K562 (cell line): ENCODE measurements around the gene DOCK1. TPM values are rescaled to one million over a fixed set of nuclear protein-coding genes. Genes with fewer than 3 reads are reported as not detected.

Source experiments
- ATAC-seq: fragments of 200-7000 bp; cut with Tn5 transposase; 3 replicates; pipeline ENCODE4 v1.9.1; 2020; ENCODE audit warnings: moderate library complexity
- BruUV-seq: library from RNA; stranded (reverse); fragments of 400-500 nt; replicated peaks from 2 replicates; lab custom pipeline; 2021; lab: Mats Ljungman, UMichigan
- CTCF ChIA-PET: fragments of 300-600 bp; formaldehyde crosslinking; extraction: SDS; loops from one replicate; lab custom pipeline; 2021; ENCODE audit warnings: low intra/inter-chr PET ratio; lab: Yijun Ruan, JAX
- POLR2A ChIA-PET: fragments of 300-600, 350-650 bp; sonication (Branson Sonifier 250); formaldehyde crosslinking; extraction: SDS; loops from one replicate; lab custom pipeline; 2021; ENCODE audit warnings: antibody characterized with exemption, inconsistent platforms; lab: Yijun Ruan, JAX
- DNase-seq, 4 experiments: peaks; one replicate each; pipeline versions ENCODE4 v3.0.0 to v3.0.0-alpha.2; 2011 to 2018; ENCODE audit warnings: low spot score in 3 of 4, mixed read lengths in 3 of 4; ENCODE audit errors: extremely low read depth in 1 of 4
- FAIRE-seq: peaks from 2 replicates; lab custom pipeline; 2011; peaks lifted over from hg19 to GRCh38; lab: Jason Lieb, UNC
- H2AFZ ChIP-seq: 2 replicates; pipeline ENCODE4 v1.6.0; 2011; ENCODE audit warnings: low read depth, low read length, control low read depth, inconsistent platforms
- H3K27ac ChIP-seq: fragments of 200-600 bp; 3 replicates; pipeline ENCODE4 v1.8.0; 2011; ENCODE audit warnings: low read depth, mild to moderate bottlenecking, control low read depth, inconsistent platforms, low read length, moderate library complexity, mixed read lengths; ENCODE audit errors: extremely low read depth
- H3K27me3 ChIP-seq, 2 experiments: fragments of 300-600 bp in 1 of 2; 2 replicates in 1 of 2; 3 replicates in 1 of 2; pipeline versions ENCODE4 v1.6.0 to v1.8.0; 2011; ENCODE audit warnings: inconsistent platforms in 2 of 2, low read length in 2 of 2, mild to moderate bottlenecking in 1 of 2, mixed read lengths in 1 of 2, moderate library complexity in 1 of 2; ENCODE audit not compliant: control insufficient read depth in 2 of 2, insufficient read depth in 2 of 2
- H3K36me3 ChIP-seq: fragments of 300-600 bp; 3 replicates; pipeline ENCODE4 v1.8.0; 2011; ENCODE audit warnings: mild to moderate bottlenecking, low read length, inconsistent platforms; ENCODE audit not compliant: control insufficient read depth, insufficient read depth
- H3K4me1 ChIP-seq, 2 experiments: fragments of 200-600 bp in 1 of 2; replicated peaks in 1 of 2; 2 replicates in 1 of 2; 3 replicates in 1 of 2; pipeline versions ENCODE4 v1.5.1 to v1.8.0; 2011; ENCODE audit warnings: inconsistent platforms in 2 of 2, low read length in 2 of 2, mild to moderate bottlenecking in 1 of 2, mixed read lengths in 1 of 2, moderate library complexity in 1 of 2; ENCODE audit not compliant: control insufficient read depth in 2 of 2, insufficient read depth in 2 of 2
- H3K4me2 ChIP-seq: 2 replicates; pipeline ENCODE4 v1.6.1; 2011; ENCODE audit warnings: low read length, control low read depth, inconsistent platforms, mixed read lengths; ENCODE audit not compliant: insufficient read depth
- H3K4me3 ChIP-seq: fragments of 200-600 bp; sonication (generic), shearing (Covaris generic); 2 replicates; pipeline ENCODE4 v1.5.1; 2016; ENCODE audit warnings: control low read depth, inconsistent platforms
- H3K79me2 ChIP-seq: fragments of 200-600 bp; 3 replicates; pipeline ENCODE4 v1.8.0; 2011; ENCODE audit warnings: low read length, inconsistent platforms; ENCODE audit not compliant: control insufficient read depth, insufficient read depth
- H3K9ac ChIP-seq, 2 experiments: 2 replicates each; pipeline versions ENCODE4 v1.6.0 to v1.6.1; 2011; ENCODE audit warnings: low read depth in 2 of 2, low read length in 2 of 2, control low read depth in 1 of 2, inconsistent platforms in 1 of 2, mild to moderate bottlenecking in 1 of 2, mixed read lengths in 1 of 2; ENCODE audit not compliant: insufficient read depth in 1 of 2
- H3K9me1 ChIP-seq: one replicate; pipeline ENCODE4 v1.6.0; 2011; ENCODE audit warnings: inconsistent platforms, mild to moderate bottlenecking, low read length, moderate library complexity; ENCODE audit not compliant: control insufficient read depth, insufficient read depth
- H3K9me3 ChIP-seq: replicated peaks from 2 replicates; pipeline ENCODE4 v1.5.1; 2011; ENCODE audit warnings: low read depth, low read length, inconsistent platforms; ENCODE audit not compliant: control insufficient read depth, insufficient read depth
- H4K20me1 ChIP-seq: replicated peaks from 2 replicates; pipeline ENCODE4 v1.6.1; 2011; ENCODE audit warnings: low read length, inconsistent platforms, mixed read lengths; ENCODE audit not compliant: control insufficient read depth, insufficient read depth
- BRD4 ChIP-seq: fragments of 200-600 bp; sonication (generic); IDR thresholded peaks from 2 replicates; pipeline ENCODE4 v1.6.1; 2017; ENCODE audit warnings: inconsistent platforms
- DIDO1 ChIP-seq: fragments of 450-650 bp; IDR thresholded peaks from 2 replicates; pipeline ENCODE4 v1.6.1; 2016; ENCODE audit warnings: low read depth, missing biosample characterization, missing genetic modification characterization
- NFRKB ChIP-seq: fragments of 450-650 bp; IDR thresholded peaks from 2 replicates; pipeline ENCODE4 v1.6.1; 2016; ENCODE audit warnings: low read depth
- RERE ChIP-seq: sonication (generic); formaldehyde crosslinking; IDR thresholded peaks from 2 replicates; pipeline ENCODE4 v1.8.0; 2023; ENCODE audit warnings: missing genetic modification reagents, mild to moderate bottlenecking, borderline replicate concordance
- SMAD1 ChIP-seq: fragments of 150-350 bp; IDR thresholded peaks from 2 replicates; pipeline ENCODE4 v1.6.1; 2014; ENCODE audit warnings: low read length, low read depth; ENCODE audit not compliant: partially characterized antibody
- ZZZ3 ChIP-seq: fragments of 450-650 bp; IDR thresholded peaks from 2 replicates; pipeline ENCODE4 v1.6.1; 2016; ENCODE audit warnings: antibody characterized with exemption, mild to moderate bottlenecking, moderate library complexity
- WGBS: fragments of 100-300 bp; shearing (Covaris generic); methylation state at CpG from one replicate; pipeline ENCODE4 v1.1.6; 2016; ENCODE audit warnings: low coverage, mixed read lengths; ENCODE audit not compliant: insufficient coverage; ENCODE audit errors: missing lambda C conversion rate; 5-methylcytosine and 5-hydroxymethylcytosine counted together
- in situ Hi-C: fragments of 300-500 bp; cut with MboI; formaldehyde crosslinking; loops from 4 replicates; pipeline ENCODE4 v1.15.0; 2018; ENCODE audit warnings: inconsistent platforms, mixed read lengths
- intact Hi-C: fragments of 100-400 bp; cut with micrococcal nuclease; formaldehyde crosslinking; loops from 2 replicates; pipeline ENCODE4 v1.14.2; 2022
- polyA plus RNA-seq, 8 experiments: library from polyadenylated mRNA; depleted of rRNA in 4 of 8; stranded (reverse) in 5 of 8; unstranded in 3 of 8; fragments of >200 nt; fragmentation: Nextera tagmentation in 2 of 8; fragmentation: Illumina TruSeq in 1 of 8; extraction: Ambion mirVana in 2 of 8; extraction: Trizol in 1 of 8; gene quantifications; 2 replicates each; pipeline versions ENCODE4 v1.2.1 to v1.2.3, GENCODE V29; 2011 to 2014; ENCODE audit warnings: inconsistent platforms in 1 of 8, missing spikeins in 1 of 8
- total RNA-seq, 7 experiments: library from RNA; depleted of rRNA in 6 of 7; stranded (reverse); fragments of >200 nt in 6 of 7; fragmentation: Illumina TruSeq in 2 of 7; extraction: Trizol in 2 of 7; gene quantifications; 2 replicates each; pipeline versions ENCODE4 v1.2.1 to v1.2.3, GENCODE V29; 2011 to 2021; ENCODE audit warnings: low replicate concordance in 1 of 7

Gene DOCK1
- total and polyA plus RNA-seq, 9 of the 15 experiments (the other 6 are each of a cell fraction or from before 2014, with no cell fraction given), result 0.31 TPM; not detected in 8

GRCh38 chr10:127458829-127459228 is 553.6 kb downstream of the DOCK1 start:
- TF ChIP-seq SMAD1 (no peak), ZZZ3 (no peak), BRD4 (no peak), NFRKB (no peak), RERE (no peak), DIDO1 (no peak)
- TF ChIP-seq, all 486 proteins: peak for 0
- no peaks in the 10 kb centered on the region for H3K9me3 ChIP-seq
- no peak overlapping the region for H3K9ac ChIP-seq
- no peaks in the 10 kb centered on the region for H4K20me1 ChIP-seq
- intact Hi-C loops, result no loop called here
- DNase-seq (no peak), FAIRE-seq (no peak), ATAC-seq (no peak)
- WGBS, result 0% methylated on average over 4 of the region's 6 CpGs
- H3K36me3 ChIP-seq, result no peaks in the 10 kb centered on the region
- no peak overlapping the region for H3K4me3 ChIP-seq
- H3K27ac ChIP-seq, result no peak overlapping the region
- ChIA-PET CTCF (no interaction called here), POLR2A (no interaction called here)
- H2AFZ ChIP-seq, result no peak overlapping the region
- in situ Hi-C loops, result no loop called here
- no peaks in the 10 kb centered on the region for H3K27me3 ChIP-seq
- no peaks in the 10 kb centered on the region for H3K79me2 ChIP-seq
- no peak overlapping the region for H3K4me2 ChIP-seq
- no TSS peak for BruUV-seq
- H3K9me1 ChIP-seq, result no peaks in the 10 kb centered on the region
- H3K4me1 ChIP-seq, result no peaks in the 10 kb centered on the region
